ENCODE data around the gene LKAAEAR1. TPM values are rescaled to one million over a fixed set of nuclear protein-coding genes. Genes with fewer than 3 reads are reported as not detected.

The LKAAEAR1 gene
- total and polyA plus RNA-seq, 2 of the 13 experiments (the other 11 are each of a cell fraction or from before 2014, with no cell fraction given), result not detected

DNA sequence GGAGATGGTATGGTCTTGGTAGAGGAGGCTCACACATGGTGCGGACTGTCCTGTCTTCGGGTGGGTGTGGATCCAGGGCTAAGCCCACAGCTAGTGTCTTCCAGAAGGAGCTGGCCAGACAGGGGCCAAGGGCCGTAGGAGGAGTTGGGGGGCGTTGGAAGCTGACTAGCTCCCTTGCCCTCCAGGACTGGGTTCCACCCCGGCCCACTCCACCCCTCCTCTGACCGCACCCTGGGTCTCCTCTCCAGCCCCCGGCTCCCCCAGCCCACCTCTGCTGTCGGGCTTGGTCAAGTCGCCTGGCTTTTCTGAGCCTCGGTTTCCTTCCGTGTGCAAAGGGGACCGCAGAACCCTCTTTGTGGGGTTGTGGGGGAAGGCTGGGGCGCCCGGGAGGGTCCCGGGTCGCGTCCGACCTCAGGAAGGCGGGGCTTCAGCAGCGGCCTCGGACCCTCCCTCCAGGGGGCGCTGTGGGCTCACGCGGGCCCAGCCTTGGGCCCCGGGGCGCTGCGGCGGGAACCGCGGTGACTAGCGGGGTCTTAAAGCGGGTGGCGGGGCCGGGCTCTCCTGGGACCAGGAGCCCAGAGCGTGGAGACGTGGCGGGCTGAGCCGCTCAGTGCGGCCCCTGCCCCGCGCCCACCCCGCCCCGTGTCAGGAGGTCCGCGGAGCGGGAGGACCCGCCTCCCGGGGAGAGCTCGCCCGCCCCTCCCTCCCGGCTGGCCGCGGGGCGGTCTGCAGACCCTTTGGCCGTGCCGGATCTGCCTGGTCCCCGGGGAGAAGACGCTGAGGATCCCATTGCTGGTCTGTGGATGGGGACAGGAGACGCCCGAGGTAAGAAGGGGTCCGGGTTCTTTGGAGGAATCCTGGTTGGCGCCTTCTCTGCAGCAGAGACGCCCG, 17.8 kb upstream of the LKAAEAR1 start (continued):
- TF ChIP-seq, protein P1, sequence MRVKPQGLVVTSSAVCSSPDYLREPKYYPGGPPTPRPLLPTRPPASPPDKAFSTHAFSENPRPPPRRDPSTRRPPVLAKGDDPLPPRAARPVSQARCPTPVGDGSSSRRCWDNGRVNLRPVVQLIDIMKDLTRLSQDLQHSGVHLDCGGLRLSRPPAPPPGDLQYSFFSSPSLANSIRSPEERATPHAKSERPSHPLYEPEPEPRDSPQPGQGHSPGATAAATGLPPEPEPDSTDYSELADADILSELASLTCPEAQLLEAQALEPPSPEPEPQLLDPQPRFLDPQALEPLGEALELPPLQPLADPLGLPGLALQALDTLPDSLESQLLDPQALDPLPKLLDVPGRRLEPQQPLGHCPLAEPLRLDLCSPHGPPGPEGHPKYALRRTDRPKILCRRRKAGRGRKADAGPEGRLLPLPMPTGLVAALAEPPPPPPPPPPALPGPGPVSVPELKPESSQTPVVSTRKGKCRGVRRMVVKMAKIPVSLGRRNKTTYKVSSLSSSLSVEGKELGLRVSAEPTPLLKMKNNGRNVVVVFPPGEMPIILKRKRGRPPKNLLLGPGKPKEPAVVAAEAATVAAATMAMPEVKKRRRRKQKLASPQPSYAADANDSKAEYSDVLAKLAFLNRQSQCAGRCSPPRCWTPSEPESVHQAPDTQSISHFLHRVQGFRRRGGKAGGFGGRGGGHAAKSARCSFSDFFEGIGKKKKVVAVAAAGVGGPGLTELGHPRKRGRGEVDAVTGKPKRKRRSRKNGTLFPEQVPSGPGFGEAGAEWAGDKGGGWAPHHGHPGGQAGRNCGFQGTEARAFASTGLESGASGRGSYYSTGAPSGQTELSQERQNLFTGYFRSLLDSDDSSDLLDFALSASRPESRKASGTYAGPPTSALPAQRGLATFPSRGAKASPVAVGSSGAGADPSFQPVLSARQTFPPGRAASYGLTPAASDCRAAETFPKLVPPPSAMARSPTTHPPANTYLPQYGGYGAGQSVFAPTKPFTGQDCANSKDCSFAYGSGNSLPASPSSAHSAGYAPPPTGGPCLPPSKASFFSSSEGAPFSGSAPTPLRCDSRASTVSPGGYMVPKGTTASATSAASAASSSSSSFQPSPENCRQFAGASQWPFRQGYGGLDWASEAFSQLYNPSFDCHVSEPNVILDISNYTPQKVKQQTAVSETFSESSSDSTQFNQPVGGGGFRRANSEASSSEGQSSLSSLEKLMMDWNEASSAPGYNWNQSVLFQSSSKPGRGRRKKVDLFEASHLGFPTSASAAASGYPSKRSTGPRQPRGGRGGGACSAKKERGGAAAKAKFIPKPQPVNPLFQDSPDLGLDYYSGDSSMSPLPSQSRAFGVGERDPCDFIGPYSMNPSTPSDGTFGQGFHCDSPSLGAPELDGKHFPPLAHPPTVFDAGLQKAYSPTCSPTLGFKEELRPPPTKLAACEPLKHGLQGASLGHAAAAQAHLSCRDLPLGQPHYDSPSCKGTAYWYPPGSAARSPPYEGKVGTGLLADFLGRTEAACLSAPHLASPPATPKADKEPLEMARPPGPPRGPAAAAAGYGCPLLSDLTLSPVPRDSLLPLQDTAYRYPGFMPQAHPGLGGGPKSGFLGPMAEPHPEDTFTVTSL (CRISPR knock-in tag; IDR thresholded peaks at IDR 0.05; ENCODE audit: borderline replicate concordance), result no peak
- TF ChIP-seq, protein P2, sequence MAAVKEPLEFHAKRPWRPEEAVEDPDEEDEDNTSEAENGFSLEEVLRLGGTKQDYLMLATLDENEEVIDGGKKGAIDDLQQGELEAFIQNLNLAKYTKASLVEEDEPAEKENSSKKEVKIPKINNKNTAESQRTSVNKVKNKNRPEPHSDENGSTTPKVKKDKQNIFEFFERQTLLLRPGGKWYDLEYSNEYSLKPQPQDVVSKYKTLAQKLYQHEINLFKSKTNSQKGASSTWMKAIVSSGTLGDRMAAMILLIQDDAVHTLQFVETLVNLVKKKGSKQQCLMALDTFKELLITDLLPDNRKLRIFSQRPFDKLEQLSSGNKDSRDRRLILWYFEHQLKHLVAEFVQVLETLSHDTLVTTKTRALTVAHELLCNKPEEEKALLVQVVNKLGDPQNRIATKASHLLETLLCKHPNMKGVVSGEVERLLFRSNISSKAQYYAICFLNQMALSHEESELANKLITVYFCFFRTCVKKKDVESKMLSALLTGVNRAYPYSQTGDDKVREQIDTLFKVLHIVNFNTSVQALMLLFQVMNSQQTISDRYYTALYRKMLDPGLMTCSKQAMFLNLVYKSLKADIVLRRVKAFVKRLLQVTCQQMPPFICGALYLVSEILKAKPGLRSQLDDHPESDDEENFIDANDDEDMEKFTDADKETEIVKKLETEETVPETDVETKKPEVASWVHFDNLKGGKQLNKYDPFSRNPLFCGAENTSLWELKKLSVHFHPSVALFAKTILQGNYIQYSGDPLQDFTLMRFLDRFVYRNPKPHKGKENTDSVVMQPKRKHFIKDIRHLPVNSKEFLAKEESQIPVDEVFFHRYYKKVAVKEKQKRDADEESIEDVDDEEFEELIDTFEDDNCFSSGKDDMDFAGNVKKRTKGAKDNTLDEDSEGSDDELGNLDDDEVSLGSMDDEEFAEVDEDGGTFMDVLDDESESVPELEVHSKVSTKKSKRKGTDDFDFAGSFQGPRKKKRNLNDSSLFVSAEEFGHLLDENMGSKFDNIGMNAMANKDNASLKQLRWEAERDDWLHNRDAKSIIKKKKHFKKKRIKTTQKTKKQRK (IDR thresholded peaks at IDR 0.05; ENCODE audit: low read length), result no peak
- no peak for TF ChIP-seq TMF1 (CRISPR knock-in tag; IDR thresholded peaks at IDR 0.05; ENCODE audit: low read depth)
- TF ChIP-seq MIER2 (CRISPR knock-in tag; IDR thresholded peaks at IDR 0.05), result no peak; the same call in 1 of the 2 replicates
- TF ChIP-seq FOSL2 (CRISPR knock-in tag; IDR thresholded peaks at IDR 0.05), result peak; percentile 15; the same call in 1 of the 2 replicates
- 0 out of 2 replicates have a peak, but pooled peaks have one; percentile 62 for TF ChIP-seq GLI4 (CRISPR knock-in tag; IDR thresholded peaks at IDR 0.05; ENCODE audit: borderline replicate concordance)
- peak; percentile 66; the same call in 1 of the 2 replicates for TF ChIP-seq ZNF33B (CRISPR knock-in tag; IDR thresholded peaks at IDR 0.05)
- TF ChIP-seq, protein P3, sequence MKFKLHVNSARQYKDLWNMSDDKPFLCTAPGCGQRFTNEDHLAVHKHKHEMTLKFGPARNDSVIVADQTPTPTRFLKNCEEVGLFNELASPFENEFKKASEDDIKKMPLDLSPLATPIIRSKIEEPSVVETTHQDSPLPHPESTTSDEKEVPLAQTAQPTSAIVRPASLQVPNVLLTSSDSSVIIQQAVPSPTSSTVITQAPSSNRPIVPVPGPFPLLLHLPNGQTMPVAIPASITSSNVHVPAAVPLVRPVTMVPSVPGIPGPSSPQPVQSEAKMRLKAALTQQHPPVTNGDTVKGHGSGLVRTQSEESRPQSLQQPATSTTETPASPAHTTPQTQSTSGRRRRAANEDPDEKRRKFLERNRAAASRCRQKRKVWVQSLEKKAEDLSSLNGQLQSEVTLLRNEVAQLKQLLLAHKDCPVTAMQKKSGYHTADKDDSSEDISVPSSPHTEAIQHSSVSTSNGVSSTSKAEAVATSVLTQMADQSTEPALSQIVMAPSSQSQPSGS (CRISPR knock-in tag; IDR thresholded peaks at IDR 0.05), result no peak
- TF ChIP-seq ZNF460 (CRISPR knock-in tag; IDR thresholded peaks at IDR 0.05; ENCODE audit: borderline replicate concordance), result no peak
- TF ChIP-seq SMC3 (IDR thresholded peaks at IDR 0.05; ENCODE audit: low read length), result peak; percentile 15; the same call in 1 of the 2 replicates
- TF ChIP-seq KDM6A (CRISPR knock-in tag; IDR thresholded peaks at IDR 0.05; ENCODE audit: low read depth), result no peak
- TF ChIP-seq ZNF160 (CRISPR knock-in tag; IDR thresholded peaks at IDR 0.05), result no peak
- no peak for TF ChIP-seq ZNF652 (CRISPR knock-in tag; IDR thresholded peaks at IDR 0.05; ENCODE audit: borderline replicate concordance, low read depth)
- peak; percentile 88; the same call in 1 of the 2 replicates for TF ChIP-seq ZBTB7B (CRISPR knock-in tag; IDR thresholded peaks at IDR 0.05)
- TF ChIP-seq, protein P4, sequence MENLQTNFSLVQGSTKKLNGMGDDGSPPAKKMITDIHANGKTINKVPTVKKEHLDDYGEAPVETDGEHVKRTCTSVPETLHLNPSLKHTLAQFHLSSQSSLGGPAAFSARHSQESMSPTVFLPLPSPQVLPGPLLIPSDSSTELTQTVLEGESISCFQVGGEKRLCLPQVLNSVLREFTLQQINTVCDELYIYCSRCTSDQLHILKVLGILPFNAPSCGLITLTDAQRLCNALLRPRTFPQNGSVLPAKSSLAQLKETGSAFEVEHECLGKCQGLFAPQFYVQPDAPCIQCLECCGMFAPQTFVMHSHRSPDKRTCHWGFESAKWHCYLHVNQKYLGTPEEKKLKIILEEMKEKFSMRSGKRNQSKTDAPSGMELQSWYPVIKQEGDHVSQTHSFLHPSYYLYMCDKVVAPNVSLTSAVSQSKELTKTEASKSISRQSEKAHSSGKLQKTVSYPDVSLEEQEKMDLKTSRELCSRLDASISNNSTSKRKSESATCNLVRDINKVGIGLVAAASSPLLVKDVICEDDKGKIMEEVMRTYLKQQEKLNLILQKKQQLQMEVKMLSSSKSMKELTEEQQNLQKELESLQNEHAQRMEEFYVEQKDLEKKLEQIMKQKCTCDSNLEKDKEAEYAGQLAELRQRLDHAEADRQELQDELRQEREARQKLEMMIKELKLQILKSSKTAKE (CRISPR knock-in tag; IDR thresholded peaks at IDR 0.05; ENCODE audit: borderline replicate concordance), result no peak
- TF ChIP-seq U2AF2 (IDR thresholded peaks at IDR 0.05; ENCODE audit: low read depth, low read length), result no peak

Measured in HepG2 (cell line).